BJ (cell line): Measurements from ENCODE around the gene RBFOX1. TPM values are rescaled to one million over a fixed set of nuclear protein-coding genes. Genes with fewer than 3 reads are reported as not detected.

Source experiments
- CTCF ChIA-PET: fragments of 350-600 bp; formaldehyde crosslinking; extraction: SDS; loops from one replicate; lab custom pipeline; 2021; ENCODE audit warnings: antibody characterized with exemption, inconsistent platforms; lab: Yijun Ruan, JAX
- POLR2A ChIA-PET: fragments of 300-600 bp; sonication (Branson Sonifier 250); formaldehyde crosslinking; extraction: SDS; loops from one replicate; lab custom pipeline; 2021; ENCODE audit warnings: antibody characterized with exemption; lab: Charles Lee
- DNase-seq: peaks from one replicate; pipeline ENCODE4 v3.0.0-alpha.2; 2011; ENCODE audit warnings: low read depth
- H3K27me3 ChIP-seq: 2 replicates; pipeline ENCODE4 v1.6.0; 2011; ENCODE audit warnings: low read length; ENCODE audit not compliant: control insufficient read depth, insufficient read depth
- H3K36me3 ChIP-seq: 2 replicates; pipeline ENCODE4 v1.5.1; 2011; ENCODE audit warnings: low read length; ENCODE audit not compliant: control insufficient read depth, insufficient read depth
- H3K4me3 ChIP-seq: 2 replicates; pipeline ENCODE4 v1.5.1; 2011; ENCODE audit warnings: low read depth, mild to moderate bottlenecking, control low read depth, low read length
- polyA plus RNA-seq: library from polyadenylated mRNA; depleted of rRNA; stranded (reverse); fragments of >200 nt; gene quantifications from 2 replicates; pipeline ENCODE4 v1.2.3, GENCODE V29; 2011
- TF ChIP-seq, protein P1 (sequence below): IDR thresholded peaks from 2 replicates; pipeline ENCODE4 v1.5.1; 2011; ENCODE audit warnings: low read depth, mild to moderate bottlenecking, control low read depth, inconsistent platforms, low read length, moderate library complexity; ENCODE audit not compliant: insufficient read depth

Gene RBFOX1
- polyA plus RNA-seq, 1 experiment, result not detected

DNA sequence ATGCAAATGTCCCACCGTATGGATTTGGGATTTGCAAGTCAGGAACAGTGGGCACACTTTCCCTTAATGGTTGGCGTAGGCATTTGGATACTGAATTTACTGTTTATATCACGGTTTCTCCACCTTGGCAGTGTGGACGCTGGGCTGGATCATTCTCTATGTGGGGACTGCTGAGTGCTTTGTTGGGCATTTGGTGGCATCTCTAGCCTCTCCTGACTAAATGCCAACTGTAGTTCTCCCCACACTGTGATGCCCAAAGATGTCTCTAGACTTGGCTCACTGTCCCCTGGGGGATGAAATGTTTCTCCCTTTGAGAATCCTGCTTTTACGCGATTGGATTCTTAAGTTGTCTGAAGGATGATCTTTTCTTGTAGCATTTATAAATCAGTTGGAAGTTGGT is 49.0 kb downstream of the RBFOX1 start:
- CTCF ChIA-PET, result no interaction called here
- DNase-seq, result no peak
- no peaks in the 10 kb centered on the region for H3K27me3 ChIP-seq

DNA sequence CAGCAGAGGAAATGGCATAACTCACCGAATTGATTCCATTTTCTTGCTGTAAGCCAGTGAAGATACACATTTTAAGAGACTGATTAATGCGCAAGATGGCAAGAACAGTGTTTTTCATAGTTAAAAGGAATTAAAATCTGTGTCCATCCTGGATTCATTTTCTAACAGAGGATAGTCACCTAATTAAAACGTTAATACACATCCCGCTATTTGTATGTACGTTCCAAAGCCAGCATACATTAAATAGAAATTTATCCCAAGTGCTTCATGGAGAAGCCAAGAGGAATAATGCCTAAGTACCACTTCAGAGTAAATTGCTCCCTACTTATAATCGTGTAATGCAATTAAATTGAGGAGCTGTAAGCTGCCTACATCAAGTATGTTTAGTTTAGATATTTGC is 49.9 kb downstream of the RBFOX1 start:
- no peaks in the 10 kb centered on the region for H3K27me3 ChIP-seq
- ChIA-PET POLR2A (no interaction called here), CTCF (no interaction called here)
- DNase-seq, result no peak
- no peak overlapping the region for H3K4me3 ChIP-seq
- TF ChIP-seq, protein P1, sequence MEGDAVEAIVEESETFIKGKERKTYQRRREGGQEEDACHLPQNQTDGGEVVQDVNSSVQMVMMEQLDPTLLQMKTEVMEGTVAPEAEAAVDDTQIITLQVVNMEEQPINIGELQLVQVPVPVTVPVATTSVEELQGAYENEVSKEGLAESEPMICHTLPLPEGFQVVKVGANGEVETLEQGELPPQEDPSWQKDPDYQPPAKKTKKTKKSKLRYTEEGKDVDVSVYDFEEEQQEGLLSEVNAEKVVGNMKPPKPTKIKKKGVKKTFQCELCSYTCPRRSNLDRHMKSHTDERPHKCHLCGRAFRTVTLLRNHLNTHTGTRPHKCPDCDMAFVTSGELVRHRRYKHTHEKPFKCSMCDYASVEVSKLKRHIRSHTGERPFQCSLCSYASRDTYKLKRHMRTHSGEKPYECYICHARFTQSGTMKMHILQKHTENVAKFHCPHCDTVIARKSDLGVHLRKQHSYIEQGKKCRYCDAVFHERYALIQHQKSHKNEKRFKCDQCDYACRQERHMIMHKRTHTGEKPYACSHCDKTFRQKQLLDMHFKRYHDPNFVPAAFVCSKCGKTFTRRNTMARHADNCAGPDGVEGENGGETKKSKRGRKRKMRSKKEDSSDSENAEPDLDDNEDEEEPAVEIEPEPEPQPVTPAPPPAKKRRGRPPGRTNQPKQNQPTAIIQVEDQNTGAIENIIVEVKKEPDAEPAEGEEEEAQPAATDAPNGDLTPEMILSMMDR, result no peak
- no peaks in the 10 kb centered on the region for H3K36me3 ChIP-seq

More for the DNA sequence above, 49.0 kb downstream of the RBFOX1 start:
- POLR2A ChIA-PET, result no interaction called here
- TF ChIP-seq, protein P1, result no peak
- Histone ChIP-seq H3K4me3 (no peak overlapping the region), H3K36me3 (no peaks in the 10 kb centered on the region)

DNA sequence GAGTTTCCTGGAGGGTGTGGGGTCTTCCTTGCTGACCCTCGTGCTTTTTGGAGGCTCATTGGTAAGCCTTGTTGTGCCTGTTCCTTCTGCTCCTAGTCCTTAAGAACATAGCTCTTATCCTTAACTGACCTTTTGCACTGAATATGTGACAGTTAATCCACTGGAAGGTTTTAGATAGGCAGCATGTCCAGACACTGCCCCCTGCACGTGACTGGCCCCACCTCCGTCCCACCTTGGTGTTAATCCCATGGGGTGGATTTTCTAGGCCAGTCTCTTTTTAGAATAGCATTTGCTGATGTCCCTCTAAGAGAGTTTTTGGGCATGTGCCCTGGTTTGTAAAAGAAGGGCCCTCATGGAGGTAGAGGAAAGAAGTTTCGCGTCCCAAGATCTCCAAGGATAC is 58.3 kb downstream of the RBFOX1 start:
- ChIA-PET POLR2A (no interaction called here), CTCF (no interaction called here)
- H3K36me3 ChIP-seq, result no peaks in the 10 kb centered on the region
- H3K4me3 ChIP-seq, result no peak overlapping the region
- H3K27me3 ChIP-seq, result no peaks in the 10 kb centered on the region
- DNase-seq, result no peak
- TF ChIP-seq, protein P1, result no peak

DNA sequence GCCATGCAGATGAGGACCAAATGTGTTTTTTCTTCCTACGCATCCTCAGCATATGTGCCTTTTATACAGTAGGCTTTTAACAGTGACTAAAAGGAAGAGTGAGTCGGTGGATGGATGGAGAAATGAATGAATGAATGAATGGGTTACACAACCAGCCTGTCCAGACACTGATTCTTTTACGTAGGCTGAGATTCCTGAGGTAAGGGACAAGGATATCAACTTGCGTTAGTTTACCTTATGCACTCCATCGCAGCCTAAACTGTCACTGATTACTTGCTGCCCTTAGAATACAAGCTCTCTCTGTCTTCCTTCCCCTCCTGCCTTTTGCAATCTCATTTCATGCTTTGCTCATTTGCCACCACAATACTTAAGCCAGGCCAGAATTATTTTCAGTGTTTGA is 59.0 kb downstream of the RBFOX1 start:
- CTCF ChIA-PET, result no interaction called here
- DNase-seq, result no peak

DNA sequence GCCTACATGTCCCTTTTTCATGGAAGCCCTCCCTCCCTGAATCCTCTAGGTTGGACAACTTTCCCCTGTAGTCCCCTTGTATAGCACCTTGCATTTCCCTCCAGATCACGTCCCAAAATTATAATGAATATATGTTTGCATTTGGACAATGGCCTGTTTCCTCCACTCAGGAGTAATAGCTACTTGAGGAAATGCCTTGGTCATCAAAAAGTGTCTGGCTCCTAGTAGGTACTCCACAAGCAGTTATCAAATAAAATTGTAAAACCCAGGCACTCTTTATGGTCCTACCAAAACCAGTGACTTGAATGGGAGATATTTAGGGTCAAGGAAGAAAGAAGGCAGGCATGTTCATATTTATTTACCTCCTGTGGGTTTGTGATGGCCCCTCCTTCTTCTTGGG is 59.6 kb downstream of the RBFOX1 start:
- Histone ChIP-seq H3K4me3 (no peak overlapping the region), H3K36me3 (no peaks in the 10 kb centered on the region), H3K27me3 (no peaks in the 10 kb centered on the region)
- no peak for DNase-seq
- TF ChIP-seq, protein P1, result no peak
- ChIA-PET POLR2A (no interaction called here), CTCF (no interaction called here)

More for the DNA sequence above, 59.0 kb downstream of the RBFOX1 start:
- no peaks in the 10 kb centered on the region for H3K36me3 ChIP-seq
- POLR2A ChIA-PET, result no interaction called here
- no peak overlapping the region for H3K4me3 ChIP-seq
- TF ChIP-seq, protein P1, result no peak
- H3K27me3 ChIP-seq, result no peaks in the 10 kb centered on the region
